IPS DF 4.7 (cell line): ENCODE results near the gene SCAF1.
A peak's percentile ranks its signal among the peaks of the same experiment; 100 is the strongest.

Source experiments
- DNase-seq: peaks from one replicate; pipeline ENCODE4 v3.0.0-alpha.2; 2013; ENCODE audit warnings: low spot score; ENCODE audit errors: extremely low read depth

The SCAF1 gene

GRCh38 chr19:49641688-49642491 is at the start of gene SCAF1:
SCAF1 (plus strand) TSS chr19:49642209; CDS start chr19:49645027, 2,818 bp downstream.
- DNase-seq, result peak; percentile 87

- no peak for DNase-seq
Observed at GRCh38 chr19:49592486-49593232, 49.4 kb upstream of the SCAF1 start.

- DNase-seq, result no peak
Observed at GRCh38 chr19:49593233-49594113, 48.5 kb upstream of the SCAF1 start.

- no peak for DNase-seq
Observed at GRCh38 chr19:49594157-49594992, 47.6 kb upstream of the SCAF1 start.

GRCh38 chr19:49594993-49595818 is 46.8 kb upstream of the SCAF1 start:
- no peak for DNase-seq

- DNase-seq, result no peak
Observed at GRCh38 chr19:49595819-49596404, 46.1 kb upstream of the SCAF1 start.

GRCh38 chr19:49596407-49596806 is 45.6 kb upstream of the SCAF1 start:
- DNase-seq, result no peak

GRCh38 chr19:49596954-49597702 is 44.9 kb upstream of the SCAF1 start:
- DNase-seq, result no peak

GRCh38 chr19:49597703-49597974 is 44.4 kb upstream of the SCAF1 start:
- no peak for DNase-seq

- no peak for DNase-seq
Observed at GRCh38 chr19:49599378-49600295, 42.4 kb upstream of the SCAF1 start.

GRCh38 chr19:49601482-49602038 is 40.4 kb upstream of the SCAF1 start:
- DNase-seq, result no peak

- DNase-seq, result no peak
Observed at GRCh38 chr19:49602806-49603205, 39.2 kb upstream of the SCAF1 start.

- no peak for DNase-seq
Observed at GRCh38 chr19:49605605-49606004, 36.4 kb upstream of the SCAF1 start.

- DNase-seq, result no peak
Observed at GRCh38 chr19:49609499-49610092, 32.4 kb upstream of the SCAF1 start.

GRCh38 chr19:49613374-49613773 is 28.6 kb upstream of the SCAF1 start:
- DNase-seq, result no peak

- DNase-seq, result no peak
Observed at GRCh38 chr19:49614096-49614833, 27.7 kb upstream of the SCAF1 start.

- DNase-seq, result no peak
Observed at GRCh38 chr19:49615861-49616260, 26.1 kb upstream of the SCAF1 start.
